ENCODE results near the gene RTN4R.

- TF ChIP-seq CTCF (IDR thresholded peaks at IDR 0.05; ENCODE audit: insufficient read depth, low read depth, low read length) (no peak), EZH2 (IDR thresholded peaks at IDR 0.05; ENCODE audit: insufficient read depth, low read length) (no peak)
Observed at GRCh38 chr22:20209761-20210250, 58.3 kb downstream of the RTN4R start.
